GM20000 (cell line): ENCODE measurements around the gene LSM14B.

Source experiments
- DNase-seq: peaks from one replicate; pipeline ENCODE4 v3.0.0; 2012; ENCODE audit warnings: low spot score
- CTCF ChIP-seq: IDR thresholded peaks from 2 replicates; pipeline ENCODE4 v1.5.1; 2012; ENCODE audit warnings: mild to moderate bottlenecking, control low read depth; ENCODE audit errors: extremely low read depth, missing control alignments

The LSM14B gene

DNA sequence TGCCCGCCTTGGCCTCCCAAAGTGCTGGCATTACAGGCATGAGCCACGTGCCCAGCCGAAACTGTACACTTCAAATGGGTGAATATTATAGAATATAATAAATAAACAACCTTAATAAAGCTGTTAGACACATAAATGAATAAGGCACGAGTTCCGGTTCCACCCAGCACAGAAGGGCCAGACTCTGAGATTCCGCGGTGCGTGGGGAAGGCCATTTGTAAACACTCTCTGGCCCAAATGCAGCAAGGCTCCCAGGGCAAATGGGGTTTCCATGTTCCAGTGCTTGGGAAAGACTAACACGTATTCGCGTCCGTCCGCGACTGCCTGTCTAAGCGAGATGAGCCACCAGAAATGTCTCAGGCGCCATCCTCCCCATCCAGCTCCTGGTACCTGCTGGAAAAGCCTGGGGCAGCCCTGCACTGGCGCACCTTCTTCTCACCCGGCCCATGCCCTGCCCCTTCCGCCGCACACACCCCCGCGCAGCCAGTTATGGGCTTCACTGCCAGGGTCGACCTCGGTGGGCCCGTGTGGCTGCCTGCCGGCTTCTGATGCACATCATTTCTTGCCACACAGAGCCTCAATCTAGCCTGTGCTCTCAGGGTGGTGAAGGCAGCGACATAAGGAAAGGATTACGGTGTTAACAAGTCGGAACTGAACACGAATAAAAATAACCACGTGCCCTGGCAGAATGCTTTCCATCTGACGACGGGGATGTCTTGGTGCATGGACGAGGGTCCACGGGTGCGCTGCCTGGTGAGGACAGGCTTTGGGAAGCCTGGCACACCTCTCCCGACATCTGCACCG is 5.5 kb upstream of the LSM14B start:
- no peak for TF ChIP-seq CTCF
- no peak for DNase-seq

DNA sequence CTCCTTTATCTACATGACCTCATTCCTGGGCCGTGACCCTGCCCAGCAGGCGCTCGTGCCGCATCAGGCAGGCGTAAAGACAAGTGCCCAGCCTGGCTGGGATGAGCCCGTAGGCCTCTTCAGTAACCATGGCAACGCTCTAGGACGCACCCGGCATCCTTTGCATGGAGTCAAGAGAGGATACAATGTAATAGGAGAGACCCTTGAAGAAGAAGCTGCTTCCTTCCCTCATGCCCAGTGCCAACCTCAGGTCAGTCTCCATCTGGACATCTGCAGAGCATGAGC is 5.0 kb upstream of the LSM14B start:
- DNase-seq, result no peak
- no peak for TF ChIP-seq CTCF

DNA sequence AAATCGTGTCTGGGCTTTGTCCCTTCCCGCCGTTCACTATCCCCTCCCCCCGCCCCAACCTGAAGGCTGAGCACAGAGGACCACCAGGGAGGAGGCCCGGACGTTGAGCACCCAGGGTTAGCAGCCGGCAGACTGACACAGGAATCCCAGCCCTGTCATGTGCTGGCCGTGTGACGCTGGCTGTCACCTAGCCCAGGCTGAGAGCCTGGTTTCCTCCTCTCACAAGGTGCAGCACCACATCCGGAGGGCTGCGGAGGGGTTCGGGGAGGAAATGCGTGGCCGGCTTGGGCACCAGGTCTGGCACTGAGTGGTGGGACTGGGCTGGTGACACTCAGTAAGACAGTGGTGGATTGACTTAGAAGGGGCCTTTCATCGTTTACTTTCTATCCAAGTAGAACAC is 4.6 kb upstream of the LSM14B start:
- DNase-seq, result no peak
- TF ChIP-seq CTCF, result no peak

- TF ChIP-seq CTCF, result no peak
- no peak for DNase-seq
Measured at GRCh38 chr20:62118113-62119043, 3.9 kb upstream of the LSM14B start.

- DNase-seq, result no peak
- TF ChIP-seq CTCF, result no peak
Measured at GRCh38 chr20:62119115-62119514, 3.2 kb upstream of the LSM14B start.

GRCh38 chr20:62119591-62120364 is 2.5 kb upstream of the LSM14B start:
- no peak for DNase-seq
- no peak for TF ChIP-seq CTCF
